Heart right ventricle (tissue), 16 donors: ENCODE data around the gene DGLUCY. TPM values are rescaled to one million over a fixed set of nuclear protein-coding genes. Genes with fewer than 3 reads are reported as not detected.

Experiments used
- ATAC-seq, 8 donors: fragments of 200-7000 bp; cut with Tn5 transposase; one replicate each; pipeline ENCODE4 v1.9.1; 2020; ENCODE audit warnings: mild to moderate bottlenecking in 8 of 8, moderate library complexity in 8 of 8, moderate number of reproducible peaks in 1 of 8
- DNase-seq, 2 donors: peaks; one replicate each; pipeline ENCODE4 v3.0.0-alpha.2; 2020
- H3K27ac ChIP-seq, 10 donors: fragments of 200-600 bp; sonication (generic) in 2 of 10; one replicate each; pipeline versions ENCODE4 v1.5.0 to v1.8.0; 2020 to 2022; ENCODE audit warnings: mild to moderate bottlenecking in 3 of 10
- H3K27me3 ChIP-seq, 7 donors: fragments of 200-600 bp; one replicate each; pipeline ENCODE4 v1.8.0; 2021 to 2022; ENCODE audit warnings: mild to moderate bottlenecking in 2 of 7
- H3K36me3 ChIP-seq, 9 donors: fragments of 200-600 bp; sonication (generic) in 1 of 9; one replicate each; pipeline versions ENCODE4 v1.5.0 to v1.8.0; 2020 to 2022; ENCODE audit warnings: mild to moderate bottlenecking in 2 of 9
- H3K4me1 ChIP-seq, 9 donors: fragments of 200-600 bp; sonication (generic) in 1 of 9; one replicate each; pipeline versions ENCODE4 v1.5.0 to v1.8.0; 2020 to 2022; ENCODE audit warnings: mild to moderate bottlenecking in 4 of 9
- H3K4me3 ChIP-seq, 10 donors: fragments of 200-600 bp; sonication (generic) in 2 of 10; one replicate each; pipeline versions ENCODE4 v1.5.0 to v1.8.0; 2020 to 2022; ENCODE audit warnings: mild to moderate bottlenecking in 7 of 10, moderate library complexity in 2 of 10
- H3K9me3 ChIP-seq, 11 donors: fragments of 200-600 bp in 10 of 11; sonication (generic) in 2 of 11; one replicate each; pipeline versions ENCODE4 v1.5.0 to v1.8.0; 2013 to 2022; ENCODE audit warnings: mild to moderate bottlenecking in 2 of 11, control low read depth in 1 of 11, moderate library complexity in 1 of 11
- CTCF ChIP-seq, 9 donors: fragments of 200-600 bp; sonication (generic) in 2 of 9; IDR thresholded peaks; one replicate each; pipeline versions ENCODE4 v1.5.0 to v1.8.0; 2021 to 2022; ENCODE audit warnings: antibody characterized with exemption in 9 of 9, mild to moderate bottlenecking in 5 of 9, moderate library complexity in 1 of 9
- whole genome bisulfite sequencing, 2 donors: extraction: QIAGEN DNeasy Blood & Tissue Kit; methylation state at CpG; one replicate each; pipeline ENCODE4 v1.1.7; 2013; ENCODE audit warnings: inconsistent platforms in 1 of 2; 5-methylcytosine and 5-hydroxymethylcytosine counted together
- intact Hi-C, 10 donors: fragments of 100-400 bp; cut with DNase I; formaldehyde crosslinking; loops; one replicate each; pipeline versions ENCODE4 v1.11.1 to v1.14.2; 2022
- polyA plus RNA-seq, 2 donors: library from polyadenylated mRNA; stranded (reverse); fragments of 200-250 nt; gene quantifications; one replicate each; pipeline ENCODE4 v1.2.3, GENCODE V29; 2013
- total RNA-seq, 10 donors: library from RNA; stranded (reverse); fragmentation: NEBNext Ultra II Directional in 3 of 10; extraction: Animal tissue kit (Norgen Biotek cat#: 25700) in 3 of 10; gene quantifications; one replicate each; pipeline versions ENCODE4 v1.2.1 to v1.2.4, GENCODE V29; 2021 to 2023
- donor health status: Arrhythmogenic right ventricular cardiomyopathy.
- donor health status: ischemic (EF 13 %, LVEDD 7.1; RV severe dilation, severe dysfunction).
- donor health status: healthy with polysubstance abuse.
- donor health status: DM: no; HTN: yes; CAD: no.
- donor health status: DM: no; HTN: no; CAD: no.
- donor health status: ischemic (EF 25% LVEDD 6.9; RV normal size, moderate dysfunction).
- donor health status: ischemic (EF 25% LVEDD 5.7; RV mildly dilated, moderate dysfunction).
- donor health status: healthy.
- donor health status: DM: yes; HTN: yes; CAD: no.
- donor health status: Ischemic cardiomyopathy.
- donor health status: ischemic (EF 35%, LVEDD 5.7; RV mildly dilated, moderate dysfunction).
- donor health status: nonischemic (EF 11% LVEDD 7.7; RV severe dilation, severe dysfunction).
- donor health status: DM: yes; HTN: yes; CAD: no.
- donor health status: PGD.
- donor health status: ischemic (EF 29% LVEDD 5.4; RV normal size, mild dysfunction).
- donor health status: nonischemic (EF 23%, LVEDD 6.1; RV moderate dilation, normal function).

Gene DGLUCY
- total and polyA plus RNA-seq, 12 donors, result 43.5 to 270 (median 201) TPM

GRCh38 chr14:91234791-91235114 is 120.9 kb downstream of the DGLUCY start:
- no peak overlapping the region for H3K4me3 ChIP-seq
- TF ChIP-seq CTCF (IDR thresholded peaks at IDR 0.05), result no peak
- WGBS, 2 donors, result 96 to 98% methylated on average over 16 of the region's 16 CpGs
- DNase-seq (no peak), ATAC-seq (no peak)
- intact Hi-C loops, result no loop called here
- no peaks in the 10 kb centered on the region for H3K27me3 ChIP-seq
- peaks cover 0 to 28% (median 0%) of the 10 kb centered on the region in 9 donors for H3K36me3 ChIP-seq
- H3K4me1 ChIP-seq, result peaks cover 0 to 46% (median 0%) of the 10 kb centered on the region in 9 donors
- H3K9me3 ChIP-seq, result peaks cover 0 to 18% (median 6%) of the 10 kb centered on the region in 11 donors
- H3K27ac ChIP-seq, result no peak overlapping the region

- H3K27me3 ChIP-seq, result no peaks in the 10 kb centered on the region
- H3K9me3 ChIP-seq, result peaks cover 0 to 10% (median 4%) of the 10 kb centered on the region in 11 donors
- intact Hi-C loops, result no loop called here
- peaks cover 0 to 35% (median 0%) of the 10 kb centered on the region in 9 donors for H3K4me1 ChIP-seq
- no peak overlapping the region for H3K4me3 ChIP-seq
- WGBS, 2 donors, result 92 to 96% methylated on average over 7 of the region's 7 CpGs
- no peak for TF ChIP-seq CTCF (IDR thresholded peaks at IDR 0.05)
- DNase-seq (no peak), ATAC-seq (no peak)
- H3K27ac ChIP-seq, result no peak overlapping the region
- H3K36me3 ChIP-seq, result peaks cover 0 to 28% (median 0%) of the 10 kb centered on the region in 9 donors
Observed at GRCh38 chr14:91235841-91236240, 122.0 kb downstream of the DGLUCY start.

GRCh38 chr14:91237219-91237618 is 123.3 kb downstream of the DGLUCY start:
- ATAC-seq, result no peak
- peak overlapping the region in 1 of 10 donors; percentile 58 for H3K27ac ChIP-seq
- TF ChIP-seq CTCF (IDR thresholded peaks at IDR 0.05), result no peak
- intact Hi-C loops, result no loop called here
- no peaks in the 10 kb centered on the region for H3K27me3 ChIP-seq
- H3K4me1 ChIP-seq, result peaks cover 0 to 31% (median 0%) of the 10 kb centered on the region in 9 donors
- no peak overlapping the region for H3K4me3 ChIP-seq
- H3K36me3 ChIP-seq, result peaks cover 0 to 27% (median 0%) of the 10 kb centered on the region in 9 donors
- WGBS, 2 donors, result 85 to 89% methylated on average over 7 of the region's 7 CpGs
- no peaks in the 10 kb centered on the region for H3K9me3 ChIP-seq
- no peak for DNase-seq

GRCh38 chr14:91238085-91238484 is 124.2 kb downstream of the DGLUCY start:
- H3K27me3 ChIP-seq, result no peaks in the 10 kb centered on the region
- ATAC-seq, result no peak

More at GRCh38 chr14:91238085-91238484, 124.2 kb downstream of the DGLUCY start:
- peaks cover 0 to 19% (median 0%) of the 10 kb centered on the region in 9 donors for H3K36me3 ChIP-seq
- intact Hi-C loops, result no loop called here
- H3K9me3 ChIP-seq, result no peaks in the 10 kb centered on the region
- 77 to 85% methylated on average over 4 of the region's 4 CpGs for WGBS, 2 donors
- H3K27ac ChIP-seq, result no peak overlapping the region
- peaks cover 0 to 31% (median 0%) of the 10 kb centered on the region in 9 donors for H3K4me1 ChIP-seq
- H3K4me3 ChIP-seq, result no peak overlapping the region
- no peak for DNase-seq
- TF ChIP-seq CTCF (IDR thresholded peaks at IDR 0.05), result no peak
